ENCODE results near the gene RANBP9.

RANBP9 gene

GRCh38 chr6:13722880-13723279 lies 11.2 kb upstream of the RANBP9 start:
- Mint-ChIP-seq H3K4me1 (peaks cover 41% of the 10 kb centered on the region), H3K9me3 (no peaks in the 10 kb centered on the region), H3K36me3 (no peaks in the 10 kb centered on the region), H3K4me3 (no peak overlapping the region), H3K27ac (no peak overlapping the region)
- DNase-seq (ENCODE audit: low spot score in 2 of 2) (no peak), ATAC-seq (no peak)

- Mint-ChIP-seq H3K36me3 (no peaks in the 10 kb centered on the region), H3K4me3 (no peak overlapping the region), H3K27ac (no peak overlapping the region), H3K9me3 (no peaks in the 10 kb centered on the region), H3K4me1 (peaks cover 43% of the 10 kb centered on the region)
- DNase-seq (ENCODE audit: low spot score in 2 of 2): no peak
- no peak for ATAC-seq
Measured at GRCh38 chr6:13718123-13718458, 6.5 kb upstream of the RANBP9 start.

GRCh38 chr6:13716955-13717295 lies 5.3 kb upstream of the RANBP9 start:
- Mint-ChIP-seq H3K27ac (no peak overlapping the region), H3K4me1 (peaks cover 50% of the 10 kb centered on the region), H3K4me3 (no peak overlapping the region), H3K36me3 (no peaks in the 10 kb centered on the region), H3K9me3 (no peaks in the 10 kb centered on the region)
- DNase-seq (ENCODE audit: low spot score in 2 of 2) (no peak), ATAC-seq (no peak)

GRCh38 chr6:13716225-13716954 lies 4.8 kb upstream of the RANBP9 start:
- H3K27ac Mint-ChIP-seq: no peak overlapping the region
- peaks cover 50% of the 10 kb centered on the region for H3K4me1 Mint-ChIP-seq
- ATAC-seq: no peak
- DNase-seq (ENCODE audit: low spot score in 2 of 2): no peak
- no peaks in the 10 kb centered on the region for H3K9me3 Mint-ChIP-seq
- no peak overlapping the region for H3K4me3 Mint-ChIP-seq
- no peaks in the 10 kb centered on the region for H3K36me3 Mint-ChIP-seq

GRCh38 chr6:13715444-13715883 lies 3.8 kb upstream of the RANBP9 start:
- ATAC-seq (peak; percentile 56), DNase-seq (ENCODE audit: low spot score in 2 of 2) (peak; percentile 35 to 69)
- no peak overlapping the region for H3K4me3 Mint-ChIP-seq
- H3K36me3 Mint-ChIP-seq: peaks cover 2% of the 10 kb centered on the region
- H3K4me1 Mint-ChIP-seq: peaks cover 50% of the 10 kb centered on the region
- no peaks in the 10 kb centered on the region for H3K9me3 Mint-ChIP-seq
- peak overlapping the region; percentile 18 for H3K27ac Mint-ChIP-seq

- ATAC-seq (no peak), DNase-seq (ENCODE audit: low spot score in 2 of 2) (no peak)
- Mint-ChIP-seq H3K9me3 (no peaks in the 10 kb centered on the region), H3K36me3 (peaks cover 12% of the 10 kb centered on the region), H3K4me3 (peak overlapping the region; percentile 81), H3K27ac (peak overlapping the region; percentile 96), H3K4me1 (peaks cover 55% of the 10 kb centered on the region)
Measured at GRCh38 chr6:13712599-13712898, 914 bp upstream of the RANBP9 start.

- Mint-ChIP-seq H3K36me3 (peaks cover 12% of the 10 kb centered on the region), H3K4me3 (peak overlapping the region; percentile 81), H3K9me3 (no peaks in the 10 kb centered on the region), H3K4me1 (peaks cover 56% of the 10 kb centered on the region), H3K27ac (no peak overlapping the region)
- DNase-seq (ENCODE audit: low spot score in 2 of 2) (no peak), ATAC-seq (peak; percentile 69)
Measured at GRCh38 chr6:13711324-13711732, 307 bp downstream of the RANBP9 start.

GRCh38 chr6:13710552-13711323 lies 897 bp downstream of the RANBP9 start:
- peak; percentile 12 for ATAC-seq
- H3K4me1 Mint-ChIP-seq: peaks cover 52% of the 10 kb centered on the region
- H3K9me3 Mint-ChIP-seq: no peaks in the 10 kb centered on the region

GRCh38 chr6:13709689-13710551 lies 1.7 kb downstream of the RANBP9 start:
- H3K4me3 Mint-ChIP-seq: peak overlapping the region; percentile 81
- H3K36me3 Mint-ChIP-seq: peaks cover 12% of the 10 kb centered on the region
- H3K27ac Mint-ChIP-seq: peak overlapping the region; percentile 85
- peaks cover 44% of the 10 kb centered on the region for H3K4me1 Mint-ChIP-seq
- no peak for ATAC-seq
- H3K9me3 Mint-ChIP-seq: no peaks in the 10 kb centered on the region
- no peak for DNase-seq (ENCODE audit: low spot score in 2 of 2)

More at GRCh38 chr6:13710552-13711323, 897 bp downstream of the RANBP9 start:
- peak overlapping the region; percentile 85 for H3K27ac Mint-ChIP-seq
- peak overlapping the region; percentile 81 for H3K4me3 Mint-ChIP-seq
- peak; percentile 40 to 77 for DNase-seq (ENCODE audit: low spot score in 2 of 2)
- peaks cover 12% of the 10 kb centered on the region for H3K36me3 Mint-ChIP-seq

GRCh38 chr6:13708736-13709135 lies 2.9 kb downstream of the RANBP9 start:
- ATAC-seq: no peak
- H3K4me3 Mint-ChIP-seq: peak overlapping the region; percentile 81
- DNase-seq (ENCODE audit: low spot score in 2 of 2): no peak
- H3K27ac Mint-ChIP-seq: peak overlapping the region; percentile 85
- no peaks in the 10 kb centered on the region for H3K9me3 Mint-ChIP-seq
- H3K36me3 Mint-ChIP-seq: peaks cover 12% of the 10 kb centered on the region
- peaks cover 37% of the 10 kb centered on the region for H3K4me1 Mint-ChIP-seq

- ATAC-seq (peak; percentile 65), DNase-seq (ENCODE audit: low spot score in 2 of 2) (no peak)
- H3K4me3 Mint-ChIP-seq: no peak overlapping the region
- H3K4me1 Mint-ChIP-seq: peaks cover 34% of the 10 kb centered on the region
- peaks cover 4% of the 10 kb centered on the region for H3K36me3 Mint-ChIP-seq
- H3K27ac Mint-ChIP-seq: no peak overlapping the region
- H3K9me3 Mint-ChIP-seq: no peaks in the 10 kb centered on the region
Measured at GRCh38 chr6:13703496-13703895, 8.1 kb downstream of the RANBP9 start.

GRCh38 chr6:13702809-13703302 lies 8.8 kb downstream of the RANBP9 start:
- no peaks in the 10 kb centered on the region for H3K9me3 Mint-ChIP-seq
- H3K36me3 Mint-ChIP-seq: peaks cover 8% of the 10 kb centered on the region
- DNase-seq (ENCODE audit: low spot score in 2 of 2) (no peak), ATAC-seq (no peak)
- no peak overlapping the region for H3K4me3 Mint-ChIP-seq
- H3K27ac Mint-ChIP-seq: no peak overlapping the region
- H3K4me1 Mint-ChIP-seq: peaks cover 31% of the 10 kb centered on the region

GRCh38 chr6:13700232-13700631 lies 11.4 kb downstream of the RANBP9 start:
- H3K9me3 Mint-ChIP-seq: no peaks in the 10 kb centered on the region
- ATAC-seq (no peak), DNase-seq (ENCODE audit: low spot score in 2 of 2) (no peak)
- H3K4me1 Mint-ChIP-seq: peaks cover 48% of the 10 kb centered on the region
- peaks cover 32% of the 10 kb centered on the region for H3K36me3 Mint-ChIP-seq
- no peak overlapping the region for H3K4me3 Mint-ChIP-seq
- peak overlapping the region; percentile 0 for H3K27ac Mint-ChIP-seq

GRCh38 chr6:13698715-13699114 lies 12.9 kb downstream of the RANBP9 start:
- H3K27ac Mint-ChIP-seq: no peak overlapping the region
- H3K9me3 Mint-ChIP-seq: no peaks in the 10 kb centered on the region
- no peak for ATAC-seq
- H3K36me3 Mint-ChIP-seq: peaks cover 47% of the 10 kb centered on the region
- no peak overlapping the region for H3K4me3 Mint-ChIP-seq
- H3K4me1 Mint-ChIP-seq: peaks cover 62% of the 10 kb centered on the region
- DNase-seq (ENCODE audit: low spot score in 2 of 2): no peak

GRCh38 chr6:13697857-13698256 lies 13.8 kb downstream of the RANBP9 start:
- DNase-seq (ENCODE audit: low spot score in 2 of 2): no peak
- peak; percentile 51 for ATAC-seq
- H3K36me3 Mint-ChIP-seq: peaks cover 52% of the 10 kb centered on the region
- no peak overlapping the region for H3K4me3 Mint-ChIP-seq
- H3K9me3 Mint-ChIP-seq: no peaks in the 10 kb centered on the region
- no peak overlapping the region for H3K27ac Mint-ChIP-seq
- peaks cover 66% of the 10 kb centered on the region for H3K4me1 Mint-ChIP-seq
